HEK293 (cell line): ENCODE measurements around the gene OTUB2.

Source experiments
- KLF17 ChIP-seq: fragments of 450-650 bp; formaldehyde crosslinking; IDR thresholded peaks from 2 replicates; pipeline ENCODE4 v1.5.1; 2016; ENCODE audit warnings: missing biosample characterization, missing genetic modification characterization
- PATZ1 ChIP-seq: fragments of 450-650 bp; formaldehyde crosslinking; IDR thresholded peaks from 2 replicates; pipeline ENCODE4 v1.5.1; 2016; ENCODE audit warnings: missing biosample characterization, missing genetic modification characterization
- REPIN1 ChIP-seq: fragments of 450-650 bp; formaldehyde crosslinking; IDR thresholded peaks from 2 replicates; pipeline ENCODE4 v1.5.1; 2017; ENCODE audit warnings: missing biosample characterization, missing genetic modification characterization, low read depth
- SP7 ChIP-seq: fragments of 450-650 bp; formaldehyde crosslinking; IDR thresholded peaks from 2 replicates; pipeline ENCODE4 v1.5.1; 2016; ENCODE audit warnings: missing biosample characterization, missing genetic modification characterization
- ZNF223 ChIP-seq: fragments of 450-650 bp; formaldehyde crosslinking; IDR thresholded peaks from 2 replicates; pipeline ENCODE4 v1.5.1; 2016; ENCODE audit warnings: missing biosample characterization, missing genetic modification characterization
- ZNF248 ChIP-seq: fragments of 450-650 bp; formaldehyde crosslinking; IDR thresholded peaks from 2 replicates; pipeline ENCODE4 v1.5.1; 2017; ENCODE audit warnings: missing biosample characterization, missing genetic modification characterization
- ZNF391 ChIP-seq: fragments of 450-650 bp; formaldehyde crosslinking; IDR thresholded peaks from 2 replicates; pipeline ENCODE4 v1.5.1; 2016; ENCODE audit warnings: low read depth, missing biosample characterization, missing genetic modification characterization, borderline replicate concordance
- ZNF544 ChIP-seq: fragments of 450-650 bp; formaldehyde crosslinking; IDR thresholded peaks from 2 replicates; pipeline ENCODE4 v1.5.0; 2017; ENCODE audit warnings: missing biosample characterization, missing genetic modification characterization
- ZNF610 ChIP-seq: fragments of 450-650 bp; formaldehyde crosslinking; IDR thresholded peaks from 2 replicates; pipeline ENCODE4 v1.5.1; 2016; ENCODE audit warnings: missing biosample characterization, missing genetic modification characterization, borderline replicate concordance
- ZNF837 ChIP-seq: fragments of 450-650 bp; formaldehyde crosslinking; IDR thresholded peaks from 2 replicates; pipeline ENCODE4 v1.5.1; 2016; ENCODE audit warnings: missing biosample characterization, missing genetic modification characterization
- TF ChIP-seq, protein P1 (sequence below): fragments of 450-650 bp; formaldehyde crosslinking; IDR thresholded peaks from 2 replicates; pipeline ENCODE4 v1.5.1; 2016; ENCODE audit warnings: missing biosample characterization, missing genetic modification characterization
- TF ChIP-seq, protein P2 (sequence below): fragments of 450-650 bp; formaldehyde crosslinking; IDR thresholded peaks from 2 replicates; pipeline ENCODE4 v1.5.1; 2016; ENCODE audit warnings: missing biosample characterization, missing genetic modification characterization
- TF ChIP-seq, protein P3 (sequence below): fragments of 450-650 bp; formaldehyde crosslinking; IDR thresholded peaks from 2 replicates; pipeline ENCODE4 v1.5.1; 2016; ENCODE audit warnings: missing biosample characterization, missing genetic modification characterization, borderline replicate concordance

The OTUB2 gene

DNA sequence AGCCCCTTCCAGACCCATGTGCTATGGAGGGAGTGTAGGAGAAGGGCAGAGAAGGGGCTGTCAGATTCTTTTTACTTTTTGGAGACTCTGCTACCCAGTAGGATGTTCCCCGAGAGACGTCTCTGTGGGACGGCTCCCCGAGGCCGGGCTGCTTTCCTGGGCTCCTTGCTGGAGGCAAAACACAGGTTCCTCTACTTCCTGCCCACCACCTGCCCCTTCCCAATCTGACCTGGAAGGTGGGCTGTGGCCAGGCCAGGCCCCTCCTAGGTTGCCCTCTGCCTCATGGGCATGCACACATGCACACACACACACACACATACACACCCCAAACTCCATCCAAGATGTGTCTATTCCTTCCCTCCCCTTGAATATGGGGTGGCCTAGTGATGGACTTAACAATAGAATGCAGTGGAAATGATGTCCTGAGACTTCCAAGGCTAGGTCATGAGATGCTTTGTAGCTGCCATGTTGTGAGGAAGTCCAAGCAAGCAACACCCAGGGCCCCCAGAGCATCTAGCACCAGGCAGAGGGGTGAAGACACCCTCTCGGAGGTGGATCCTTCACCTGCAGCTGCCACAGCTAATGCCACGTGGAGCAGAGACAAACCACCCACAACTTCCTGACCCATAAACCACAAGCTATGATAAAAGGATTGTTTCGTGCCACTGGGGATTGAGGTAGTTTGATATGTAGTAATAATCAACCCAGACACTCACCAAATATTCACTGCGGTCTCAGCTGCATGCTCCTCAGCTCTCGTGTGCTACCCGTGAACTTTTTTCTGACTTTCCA lies 48.2 kb upstream of the OTUB2 start (continued):
- TF ChIP-seq, protein P1, sequence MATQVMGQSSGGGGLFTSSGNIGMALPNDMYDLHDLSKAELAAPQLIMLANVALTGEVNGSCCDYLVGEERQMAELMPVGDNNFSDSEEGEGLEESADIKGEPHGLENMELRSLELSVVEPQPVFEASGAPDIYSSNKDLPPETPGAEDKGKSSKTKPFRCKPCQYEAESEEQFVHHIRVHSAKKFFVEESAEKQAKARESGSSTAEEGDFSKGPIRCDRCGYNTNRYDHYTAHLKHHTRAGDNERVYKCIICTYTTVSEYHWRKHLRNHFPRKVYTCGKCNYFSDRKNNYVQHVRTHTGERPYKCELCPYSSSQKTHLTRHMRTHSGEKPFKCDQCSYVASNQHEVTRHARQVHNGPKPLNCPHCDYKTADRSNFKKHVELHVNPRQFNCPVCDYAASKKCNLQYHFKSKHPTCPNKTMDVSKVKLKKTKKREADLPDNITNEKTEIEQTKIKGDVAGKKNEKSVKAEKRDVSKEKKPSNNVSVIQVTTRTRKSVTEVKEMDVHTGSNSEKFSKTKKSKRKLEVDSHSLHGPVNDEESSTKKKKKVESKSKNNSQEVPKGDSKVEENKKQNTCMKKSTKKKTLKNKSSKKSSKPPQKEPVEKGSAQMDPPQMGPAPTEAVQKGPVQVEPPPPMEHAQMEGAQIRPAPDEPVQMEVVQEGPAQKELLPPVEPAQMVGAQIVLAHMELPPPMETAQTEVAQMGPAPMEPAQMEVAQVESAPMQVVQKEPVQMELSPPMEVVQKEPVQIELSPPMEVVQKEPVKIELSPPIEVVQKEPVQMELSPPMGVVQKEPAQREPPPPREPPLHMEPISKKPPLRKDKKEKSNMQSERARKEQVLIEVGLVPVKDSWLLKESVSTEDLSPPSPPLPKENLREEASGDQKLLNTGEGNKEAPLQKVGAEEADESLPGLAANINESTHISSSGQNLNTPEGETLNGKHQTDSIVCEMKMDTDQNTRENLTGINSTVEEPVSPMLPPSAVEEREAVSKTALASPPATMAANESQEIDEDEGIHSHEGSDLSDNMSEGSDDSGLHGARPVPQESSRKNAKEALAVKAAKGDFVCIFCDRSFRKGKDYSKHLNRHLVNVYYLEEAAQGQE (tag by site-specific recombination): no peak
- TF ChIP-seq, protein P2, sequence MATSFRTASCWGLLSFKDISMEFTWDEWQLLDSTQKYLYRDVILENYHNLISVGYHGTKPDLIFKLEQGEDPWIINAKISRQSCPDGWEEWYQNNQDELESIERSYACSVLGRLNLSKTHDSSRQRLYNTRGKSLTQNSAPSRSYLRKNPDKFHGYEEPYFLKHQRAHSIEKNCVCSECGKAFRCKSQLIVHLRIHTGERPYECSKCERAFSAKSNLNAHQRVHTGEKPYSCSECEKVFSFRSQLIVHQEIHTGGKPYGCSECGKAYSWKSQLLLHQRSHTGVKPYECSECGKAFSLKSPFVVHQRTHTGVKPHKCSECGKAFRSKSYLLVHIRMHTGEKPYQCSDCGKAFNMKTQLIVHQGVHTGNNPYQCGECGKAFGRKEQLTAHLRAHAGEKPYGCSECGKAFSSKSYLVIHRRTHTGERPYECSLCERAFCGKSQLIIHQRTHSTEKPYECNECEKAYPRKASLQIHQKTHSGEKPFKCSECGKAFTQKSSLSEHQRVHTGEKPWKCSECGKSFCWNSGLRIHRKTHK (tag by site-specific recombination): no peak
- TF ChIP-seq ZNF544 (tag by site-specific recombination): no peak
- no peak for TF ChIP-seq PATZ1 (tag by site-specific recombination)
- no peak for TF ChIP-seq ZNF391
- no peak for TF ChIP-seq ZNF610 (tag by site-specific recombination)
- no peak for TF ChIP-seq ZNF837
- no peak for TF ChIP-seq SP7
- no peak for TF ChIP-seq ZNF223 (tag by site-specific recombination)
- TF ChIP-seq ZNF248: no peak
- TF ChIP-seq KLF17 (tag by site-specific recombination): no peak
- TF ChIP-seq, protein P3, sequence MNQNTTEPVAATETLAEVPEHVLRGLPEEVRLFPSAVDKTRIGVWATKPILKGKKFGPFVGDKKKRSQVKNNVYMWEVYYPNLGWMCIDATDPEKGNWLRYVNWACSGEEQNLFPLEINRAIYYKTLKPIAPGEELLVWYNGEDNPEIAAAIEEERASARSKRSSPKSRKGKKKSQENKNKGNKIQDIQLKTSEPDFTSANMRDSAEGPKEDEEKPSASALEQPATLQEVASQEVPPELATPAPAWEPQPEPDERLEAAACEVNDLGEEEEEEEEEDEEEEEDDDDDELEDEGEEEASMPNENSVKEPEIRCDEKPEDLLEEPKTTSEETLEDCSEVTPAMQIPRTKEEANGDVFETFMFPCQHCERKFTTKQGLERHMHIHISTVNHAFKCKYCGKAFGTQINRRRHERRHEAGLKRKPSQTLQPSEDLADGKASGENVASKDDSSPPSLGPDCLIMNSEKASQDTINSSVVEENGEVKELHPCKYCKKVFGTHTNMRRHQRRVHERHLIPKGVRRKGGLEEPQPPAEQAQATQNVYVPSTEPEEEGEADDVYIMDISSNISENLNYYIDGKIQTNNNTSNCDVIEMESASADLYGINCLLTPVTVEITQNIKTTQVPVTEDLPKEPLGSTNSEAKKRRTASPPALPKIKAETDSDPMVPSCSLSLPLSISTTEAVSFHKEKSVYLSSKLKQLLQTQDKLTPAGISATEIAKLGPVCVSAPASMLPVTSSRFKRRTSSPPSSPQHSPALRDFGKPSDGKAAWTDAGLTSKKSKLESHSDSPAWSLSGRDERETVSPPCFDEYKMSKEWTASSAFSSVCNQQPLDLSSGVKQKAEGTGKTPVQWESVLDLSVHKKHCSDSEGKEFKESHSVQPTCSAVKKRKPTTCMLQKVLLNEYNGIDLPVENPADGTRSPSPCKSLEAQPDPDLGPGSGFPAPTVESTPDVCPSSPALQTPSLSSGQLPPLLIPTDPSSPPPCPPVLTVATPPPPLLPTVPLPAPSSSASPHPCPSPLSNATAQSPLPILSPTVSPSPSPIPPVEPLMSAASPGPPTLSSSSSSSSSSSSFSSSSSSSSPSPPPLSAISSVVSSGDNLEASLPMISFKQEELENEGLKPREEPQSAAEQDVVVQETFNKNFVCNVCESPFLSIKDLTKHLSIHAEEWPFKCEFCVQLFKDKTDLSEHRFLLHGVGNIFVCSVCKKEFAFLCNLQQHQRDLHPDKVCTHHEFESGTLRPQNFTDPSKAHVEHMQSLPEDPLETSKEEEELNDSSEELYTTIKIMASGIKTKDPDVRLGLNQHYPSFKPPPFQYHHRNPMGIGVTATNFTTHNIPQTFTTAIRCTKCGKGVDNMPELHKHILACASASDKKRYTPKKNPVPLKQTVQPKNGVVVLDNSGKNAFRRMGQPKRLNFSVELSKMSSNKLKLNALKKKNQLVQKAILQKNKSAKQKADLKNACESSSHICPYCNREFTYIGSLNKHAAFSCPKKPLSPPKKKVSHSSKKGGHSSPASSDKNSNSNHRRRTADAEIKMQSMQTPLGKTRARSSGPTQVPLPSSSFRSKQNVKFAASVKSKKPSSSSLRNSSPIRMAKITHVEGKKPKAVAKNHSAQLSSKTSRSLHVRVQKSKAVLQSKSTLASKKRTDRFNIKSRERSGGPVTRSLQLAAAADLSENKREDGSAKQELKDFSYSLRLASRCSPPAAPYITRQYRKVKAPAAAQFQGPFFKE (tag by site-specific recombination): no peak
- no peak for TF ChIP-seq REPIN1 (tag by site-specific recombination)
